ENCODE data around the gene EP300. TPM values are rescaled to one million over a fixed set of nuclear protein-coding genes. Genes with fewer than 3 reads are reported as not detected.
"Not testable (repeated sequence)": the region's sequence is repeated elsewhere in the genome, so short reads cannot be mapped to it uniquely, and the experiment has no call there.

Gene EP300
- total and polyA plus RNA-seq, 2 experiments from 2014 or later = 28.8 to 53.8 TPM

GRCh38 chr22:41096841-41097240 is 4.4 kb downstream of the EP300 start:
- H3K36me3 ChIP-seq (replicated peaks; ENCODE audit: insufficient read depth, low read depth) = no peaks in the 10 kb centered on the region
- DNase-seq (ENCODE audit: low spot score) = no peak
- no peak overlapping the region for H2AFZ ChIP-seq
- 74% methylated on average over 4 of the region's 4 CpGs for WGBS (ENCODE audit: low lambda C conversion rate, missing lambda C conversion rate)
- H3K4me1 ChIP-seq (ENCODE audit: insufficient read depth) = peaks cover 20% of the 10 kb centered on the region
- H3K9me3 ChIP-seq (ENCODE audit: low read depth) = no peaks in the 10 kb centered on the region
- H4K20me1 ChIP-seq (ENCODE audit: insufficient read depth, poor library complexity, severe bottlenecking) = peaks cover 92% of the 10 kb centered on the region
- H3K27ac ChIP-seq = no peak overlapping the region
- H3K4me2 ChIP-seq = peak overlapping the region; percentile 85
- TF ChIP-seq, protein P1, sequence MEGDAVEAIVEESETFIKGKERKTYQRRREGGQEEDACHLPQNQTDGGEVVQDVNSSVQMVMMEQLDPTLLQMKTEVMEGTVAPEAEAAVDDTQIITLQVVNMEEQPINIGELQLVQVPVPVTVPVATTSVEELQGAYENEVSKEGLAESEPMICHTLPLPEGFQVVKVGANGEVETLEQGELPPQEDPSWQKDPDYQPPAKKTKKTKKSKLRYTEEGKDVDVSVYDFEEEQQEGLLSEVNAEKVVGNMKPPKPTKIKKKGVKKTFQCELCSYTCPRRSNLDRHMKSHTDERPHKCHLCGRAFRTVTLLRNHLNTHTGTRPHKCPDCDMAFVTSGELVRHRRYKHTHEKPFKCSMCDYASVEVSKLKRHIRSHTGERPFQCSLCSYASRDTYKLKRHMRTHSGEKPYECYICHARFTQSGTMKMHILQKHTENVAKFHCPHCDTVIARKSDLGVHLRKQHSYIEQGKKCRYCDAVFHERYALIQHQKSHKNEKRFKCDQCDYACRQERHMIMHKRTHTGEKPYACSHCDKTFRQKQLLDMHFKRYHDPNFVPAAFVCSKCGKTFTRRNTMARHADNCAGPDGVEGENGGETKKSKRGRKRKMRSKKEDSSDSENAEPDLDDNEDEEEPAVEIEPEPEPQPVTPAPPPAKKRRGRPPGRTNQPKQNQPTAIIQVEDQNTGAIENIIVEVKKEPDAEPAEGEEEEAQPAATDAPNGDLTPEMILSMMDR (IDR thresholded peaks at IDR 0.05; ENCODE audit: poor library complexity) = no peak
- no peak for TF ChIP-seq EZH2 (IDR thresholded peaks at IDR 0.05; ENCODE audit: borderline replicate concordance)
- TF ChIP-seq EZH2phosphoT487 (IDR thresholded peaks at IDR 0.05; ENCODE audit: low read depth, severe bottlenecking, unreplicated experiment) = no peak
- no peaks in the 10 kb centered on the region for H3K27me3 ChIP-seq
- H3K79me2 ChIP-seq = peaks cover 97% of the 10 kb centered on the region
- H3K4me3 ChIP-seq = no peak overlapping the region
- no peaks in the 10 kb centered on the region for H3K9me2 ChIP-seq (replicated peaks; ENCODE audit: insufficient read depth)

DNA sequence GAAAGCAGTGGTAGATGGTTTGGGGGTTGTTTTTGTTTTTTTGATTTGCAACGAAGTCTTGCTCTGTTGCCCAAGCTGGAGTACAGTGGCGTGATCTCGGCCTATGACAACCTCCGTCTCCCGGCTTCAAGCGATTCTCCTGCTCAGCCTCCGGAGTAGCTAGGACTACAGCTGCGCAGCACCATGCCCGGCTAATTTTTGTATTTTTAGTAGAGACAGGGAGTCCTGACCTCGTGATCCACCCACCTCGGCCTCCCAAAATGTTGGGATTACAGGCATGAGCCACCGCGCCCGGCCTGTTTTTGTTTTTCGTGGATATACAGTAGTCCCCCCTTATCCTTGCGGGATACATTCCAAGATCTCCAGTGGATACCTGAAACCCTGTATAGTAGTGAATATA is 6.6 kb downstream of the EP300 start:
- Histone ChIP-seq H3K4me3 (no peak overlapping the region), H3K4me1 (ENCODE audit: insufficient read depth) (peaks cover 20% of the 10 kb centered on the region), H3K27me3 (no peaks in the 10 kb centered on the region), H3K9me3 (ENCODE audit: low read depth) (no peaks in the 10 kb centered on the region), H3K79me2 (peaks cover 100% of the 10 kb centered on the region), H2AFZ (no peak overlapping the region), H3K4me2 (peak overlapping the region; percentile 41), H3K27ac (no peak overlapping the region), H3K36me3 (replicated peaks; ENCODE audit: insufficient read depth, low read depth) (no peaks in the 10 kb centered on the region), H4K20me1 (ENCODE audit: insufficient read depth, poor library complexity, severe bottlenecking) (peaks cover 100% of the 10 kb centered on the region), H3K9me2 (replicated peaks; ENCODE audit: insufficient read depth) (no peaks in the 10 kb centered on the region)
- no peak for DNase-seq (ENCODE audit: low spot score)
- TF ChIP-seq, protein P1 (IDR thresholded peaks at IDR 0.05; ENCODE audit: poor library complexity) = no peak
- TF ChIP-seq EZH2 (IDR thresholded peaks at IDR 0.05; ENCODE audit: borderline replicate concordance) = no peak
- TF ChIP-seq EZH2phosphoT487 (IDR thresholded peaks at IDR 0.05; ENCODE audit: low read depth, severe bottlenecking, unreplicated experiment) = no peak
- 91% methylated on average over 16 of the region's 16 CpGs for WGBS (ENCODE audit: low lambda C conversion rate, missing lambda C conversion rate)

GRCh38 chr22:41106122-41106968 is 14.0 kb downstream of the EP300 start:
- H3K4me1 ChIP-seq (ENCODE audit: insufficient read depth) = no peaks in the 10 kb centered on the region

GRCh38 chr22:41106969-41107325 is 14.6 kb downstream of the EP300 start:
- not testable (repeated sequence) for DNase-seq (ENCODE audit: low spot score); H3K36me3 ChIP-seq (replicated peaks; ENCODE audit: insufficient read depth, low read depth); H3K9me2 ChIP-seq (replicated peaks; ENCODE audit: insufficient read depth); H3K9me3 ChIP-seq (ENCODE audit: low read depth); H3K4me2 ChIP-seq; H3K27ac ChIP-seq; H3K4me1 ChIP-seq (ENCODE audit: insufficient read depth); H2AFZ ChIP-seq; H3K27me3 ChIP-seq; H3K4me3 ChIP-seq
- WGBS (ENCODE audit: low lambda C conversion rate, missing lambda C conversion rate) = 88% methylated on average over 9 of the region's 9 CpGs
- Histone ChIP-seq H4K20me1 (ENCODE audit: insufficient read depth, poor library complexity, severe bottlenecking) (peaks cover 97% of the 10 kb centered on the region), H3K79me2 (peaks cover 99% of the 10 kb centered on the region)

More at GRCh38 chr22:41106122-41106968, 14.0 kb downstream of the EP300 start:
- TF ChIP-seq, protein P1 (IDR thresholded peaks at IDR 0.05; ENCODE audit: poor library complexity) = no peak
- TF ChIP-seq EZH2phosphoT487 (IDR thresholded peaks at IDR 0.05; ENCODE audit: low read depth, severe bottlenecking, unreplicated experiment) (no peak), EZH2 (IDR thresholded peaks at IDR 0.05; ENCODE audit: borderline replicate concordance) (no peak)
- H3K79me2 ChIP-seq = peaks cover 99% of the 10 kb centered on the region
- H3K9me3 ChIP-seq (ENCODE audit: low read depth) = no peaks in the 10 kb centered on the region
- H2AFZ ChIP-seq = no peak overlapping the region
- H3K9me2 ChIP-seq (replicated peaks; ENCODE audit: insufficient read depth) = no peaks in the 10 kb centered on the region
- no peak overlapping the region for H3K4me2 ChIP-seq
- no peaks in the 10 kb centered on the region for H3K36me3 ChIP-seq (replicated peaks; ENCODE audit: insufficient read depth, low read depth)
- DNase-seq (ENCODE audit: low spot score) = no peak
- no peak overlapping the region for H3K4me3 ChIP-seq
- no peaks in the 10 kb centered on the region for H3K27me3 ChIP-seq
- peaks cover 98% of the 10 kb centered on the region for H4K20me1 ChIP-seq (ENCODE audit: insufficient read depth, poor library complexity, severe bottlenecking)
- WGBS (ENCODE audit: low lambda C conversion rate, missing lambda C conversion rate) = 70% methylated on average over 8 of the region's 8 CpGs
- H3K27ac ChIP-seq = no peak overlapping the region

Measured in hepatocyte (in vitro differentiated cells).